ENCODE measurements around the gene ANTXR1.

Gene ANTXR1

DNA sequence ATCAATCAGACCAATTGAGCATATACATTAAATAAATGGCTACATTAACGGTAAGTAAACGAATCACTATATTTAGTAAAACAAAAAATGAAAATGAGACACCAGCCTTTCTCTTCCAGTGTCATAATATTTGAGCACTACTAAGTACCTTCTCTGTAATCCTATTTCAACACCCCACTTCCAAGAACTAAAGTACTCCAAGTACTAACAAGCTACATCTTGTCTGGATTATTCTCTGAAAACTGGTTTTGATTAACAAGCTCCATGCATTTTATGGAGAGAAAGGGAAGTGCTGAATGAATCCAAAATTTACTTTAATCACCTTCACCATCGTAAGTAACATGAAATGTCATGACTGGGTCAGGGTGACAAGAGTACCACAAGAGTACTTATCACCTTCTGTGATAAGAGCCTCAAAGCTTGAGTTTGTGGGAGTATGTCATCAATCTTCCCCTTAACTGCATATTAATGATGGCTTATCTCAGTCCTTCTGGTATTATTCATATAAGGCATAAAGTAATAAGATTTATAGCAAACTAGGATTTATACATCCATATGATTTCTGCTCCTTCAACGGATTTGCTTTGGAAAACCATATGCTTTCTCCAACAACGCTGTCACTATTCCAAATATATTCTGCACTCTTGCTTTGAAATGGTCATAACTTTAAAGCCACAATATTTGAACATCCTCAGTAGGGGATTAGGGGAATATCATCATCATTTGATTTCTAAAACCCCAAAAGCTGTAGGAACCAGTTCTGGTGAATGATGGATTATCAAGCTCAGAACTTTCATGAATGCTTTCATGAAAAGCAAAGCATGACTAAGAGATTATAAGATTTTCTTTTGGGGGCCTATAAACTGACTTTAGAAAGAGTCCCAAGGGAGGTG lies 127.0 kb downstream of the ANTXR1 start:
- DNase-seq, result no peak

DNA sequence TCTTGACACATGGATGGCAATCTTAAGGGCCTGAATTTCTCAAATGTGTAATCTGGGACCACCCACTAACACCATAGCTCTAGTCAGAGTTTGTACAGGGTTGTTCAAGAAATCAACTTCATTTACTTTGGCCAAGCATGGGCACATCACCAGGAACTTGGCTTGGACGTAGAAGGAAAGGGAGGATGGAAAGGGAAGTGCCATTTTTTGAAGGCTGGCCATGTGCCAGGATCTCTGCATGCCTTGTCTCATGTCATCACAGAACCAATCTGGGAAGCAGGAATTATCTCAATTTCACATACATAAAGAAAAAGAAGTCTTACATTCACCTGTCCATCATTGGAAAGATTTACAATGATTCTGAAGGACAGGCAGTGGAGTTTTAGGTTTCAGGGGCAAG lies 128.1 kb downstream of the ANTXR1 start:
- no peak for DNase-seq

- DNase-seq, result no peak
Observed at GRCh38 chr2:69143748-69144360, 130.9 kb downstream of the ANTXR1 start.

DNA sequence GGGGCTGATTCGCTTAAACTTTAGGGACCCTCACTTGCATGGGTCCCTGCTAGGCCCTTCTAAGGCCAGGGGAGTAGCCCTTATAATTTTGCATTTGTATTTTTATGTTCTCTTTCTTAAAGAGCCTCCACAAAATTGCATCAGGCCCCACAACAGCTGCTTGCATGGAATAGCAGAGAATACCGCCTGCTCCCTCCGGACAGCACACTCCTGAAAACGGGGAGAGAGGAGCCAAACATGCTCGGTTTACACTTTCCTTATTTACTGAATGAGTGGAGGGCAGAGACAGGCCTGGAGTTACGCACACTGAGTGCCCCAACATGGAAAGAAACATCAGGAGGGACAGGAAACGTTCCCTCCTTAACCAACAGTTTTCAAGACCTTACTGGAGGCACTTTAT lies 132.2 kb downstream of the ANTXR1 start:
- DNase-seq, result no peak

DNA sequence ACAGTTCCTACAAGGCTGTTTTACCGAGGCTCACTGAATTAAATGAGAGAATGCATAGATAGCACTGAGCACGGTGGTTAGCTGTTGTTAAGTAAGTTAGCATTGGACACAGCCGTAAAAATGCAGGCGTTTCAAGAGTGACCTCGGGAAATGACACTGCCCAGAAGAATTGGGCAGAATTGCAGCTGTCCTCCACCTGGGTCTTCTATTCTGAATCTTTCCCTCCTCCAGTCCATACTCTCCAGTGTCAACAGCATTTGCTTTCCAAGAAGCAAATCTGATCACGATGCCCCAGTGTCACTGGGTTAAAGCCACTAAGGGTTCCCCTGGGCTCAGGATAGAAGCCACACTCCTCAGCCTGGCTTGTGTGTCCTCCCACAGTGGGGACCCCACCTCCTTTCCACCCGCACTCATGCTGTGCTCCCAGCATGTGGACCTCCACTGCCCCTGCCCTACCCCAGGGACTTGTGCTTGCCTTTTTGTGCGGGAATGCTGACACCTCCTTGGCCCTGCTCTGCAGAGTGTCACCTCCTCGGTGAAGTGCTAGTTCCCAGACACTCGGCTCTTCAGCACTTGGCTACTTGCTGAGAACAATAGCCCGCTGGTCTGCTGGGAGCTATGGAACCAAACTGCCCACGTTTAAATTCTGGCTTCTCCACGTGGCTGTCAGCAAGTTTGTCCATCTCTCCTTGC lies 135.0 kb downstream of the ANTXR1 start:
- no peak for DNase-seq

GRCh38 chr2:69149631-69150215 lies 136.7 kb downstream of the ANTXR1 start:
- DNase-seq, result no peak

- no peak for DNase-seq
Observed at GRCh38 chr2:69151931-69152330, 139.0 kb downstream of the ANTXR1 start.

GRCh38 chr2:69152847-69153583 lies 140.0 kb downstream of the ANTXR1 start:
- DNase-seq, result no peak

DNA sequence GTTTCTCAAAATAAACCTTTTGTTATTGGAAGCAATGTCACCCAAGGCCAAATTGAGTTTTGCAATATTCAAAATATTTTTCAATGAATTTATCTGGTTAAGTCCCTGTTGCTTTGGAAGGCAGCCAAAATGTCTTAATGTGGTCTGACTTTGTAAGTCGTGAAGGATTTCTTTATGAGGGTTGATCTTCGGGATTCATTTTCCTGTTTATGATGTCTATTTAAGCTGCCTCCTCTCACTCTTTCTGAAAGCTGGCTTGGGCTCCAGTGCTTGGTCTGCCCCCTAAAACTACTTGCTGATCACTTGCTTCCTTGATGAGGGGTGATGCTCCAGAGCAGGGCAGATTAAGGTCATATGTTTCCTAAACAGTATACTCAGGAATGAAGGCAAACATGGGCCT lies 141.1 kb downstream of the ANTXR1 start:
- DNase-seq, result no peak

GRCh38 chr2:69156624-69157023 lies 143.6 kb downstream of the ANTXR1 start:
- no peak for DNase-seq

DNA sequence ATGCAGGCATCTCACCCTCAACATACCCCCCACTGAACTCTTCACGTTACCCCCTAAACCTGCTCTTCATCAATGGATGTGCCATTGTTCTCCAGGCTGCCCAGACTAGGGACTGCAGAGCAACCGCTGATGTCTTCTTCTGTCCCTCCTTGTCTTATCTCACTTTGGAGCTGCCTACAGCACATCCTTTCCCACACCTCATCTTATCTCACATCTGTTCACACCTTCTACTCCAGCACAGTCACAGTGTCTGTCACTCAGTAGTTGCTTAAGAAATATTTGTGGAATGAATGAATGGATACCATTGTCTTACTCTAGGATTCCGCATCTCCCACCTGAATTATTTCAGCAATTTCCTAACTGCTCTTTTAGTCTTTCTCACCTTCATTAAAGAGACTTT lies 144.5 kb downstream of the ANTXR1 start:
- no peak for DNase-seq

- peak; percentile 70 for DNase-seq
Observed at GRCh38 chr2:69159986-69160385, 147.0 kb downstream of the ANTXR1 start.

DNA sequence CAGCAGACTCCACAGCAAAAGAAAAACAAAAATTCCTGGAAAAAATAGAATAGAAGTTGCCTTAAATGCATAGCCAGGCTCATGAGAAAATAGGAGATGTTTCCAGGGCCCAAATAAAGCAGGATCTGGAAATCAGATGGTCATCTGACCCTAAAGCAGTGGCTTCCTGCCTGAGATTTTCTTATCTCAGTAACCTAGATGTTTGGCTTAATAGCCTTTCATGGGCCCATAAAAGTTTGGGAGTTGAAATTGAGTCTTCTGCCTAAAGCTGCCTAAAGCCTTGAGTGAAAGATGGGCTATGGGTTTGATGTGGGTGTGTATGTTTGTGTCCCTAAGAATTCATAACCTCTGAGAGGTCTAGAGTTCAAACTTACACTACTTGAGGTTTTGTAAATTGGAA lies 149.1 kb downstream of the ANTXR1 start:
- no peak for DNase-seq

- DNase-seq, result no peak
Observed at GRCh38 chr2:69163109-69163508, 150.1 kb downstream of the ANTXR1 start.

GRCh38 chr2:69163556-69163955 lies 150.6 kb downstream of the ANTXR1 start:
- DNase-seq, result no peak

DNA sequence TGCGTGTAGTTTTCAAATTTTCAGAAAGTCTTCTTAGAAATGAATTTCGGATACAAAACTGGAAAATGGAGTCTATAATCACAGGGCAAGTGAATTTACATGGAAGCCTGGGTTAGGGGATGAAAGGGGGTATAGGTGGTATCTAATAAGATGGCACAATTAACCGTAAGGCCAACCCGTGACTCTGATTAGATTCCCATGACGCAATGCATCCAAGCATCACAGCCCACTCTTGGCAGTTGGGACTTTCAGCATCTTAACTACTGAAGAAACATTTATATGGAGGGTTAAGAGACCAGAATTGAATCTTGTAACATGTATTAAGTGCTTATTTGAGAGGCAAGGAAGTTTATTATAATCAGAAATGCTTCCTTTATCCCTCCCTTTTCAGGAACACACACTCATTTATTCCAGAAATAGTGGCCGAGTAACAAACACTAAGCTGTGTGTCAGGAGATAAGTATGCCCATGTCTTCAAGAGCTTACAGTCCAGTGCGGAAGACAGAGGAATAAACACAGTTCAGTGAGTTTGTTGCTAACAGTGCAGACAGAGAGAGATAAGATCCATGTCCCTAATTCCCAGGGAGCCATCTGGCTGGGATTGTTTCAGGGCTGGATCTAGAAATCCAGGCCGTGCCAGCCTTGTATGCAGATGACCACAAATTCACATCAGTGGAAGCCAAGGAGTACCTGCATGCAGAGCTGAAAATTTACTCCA lies 151.2 kb downstream of the ANTXR1 start:
- no peak for DNase-seq

DNA sequence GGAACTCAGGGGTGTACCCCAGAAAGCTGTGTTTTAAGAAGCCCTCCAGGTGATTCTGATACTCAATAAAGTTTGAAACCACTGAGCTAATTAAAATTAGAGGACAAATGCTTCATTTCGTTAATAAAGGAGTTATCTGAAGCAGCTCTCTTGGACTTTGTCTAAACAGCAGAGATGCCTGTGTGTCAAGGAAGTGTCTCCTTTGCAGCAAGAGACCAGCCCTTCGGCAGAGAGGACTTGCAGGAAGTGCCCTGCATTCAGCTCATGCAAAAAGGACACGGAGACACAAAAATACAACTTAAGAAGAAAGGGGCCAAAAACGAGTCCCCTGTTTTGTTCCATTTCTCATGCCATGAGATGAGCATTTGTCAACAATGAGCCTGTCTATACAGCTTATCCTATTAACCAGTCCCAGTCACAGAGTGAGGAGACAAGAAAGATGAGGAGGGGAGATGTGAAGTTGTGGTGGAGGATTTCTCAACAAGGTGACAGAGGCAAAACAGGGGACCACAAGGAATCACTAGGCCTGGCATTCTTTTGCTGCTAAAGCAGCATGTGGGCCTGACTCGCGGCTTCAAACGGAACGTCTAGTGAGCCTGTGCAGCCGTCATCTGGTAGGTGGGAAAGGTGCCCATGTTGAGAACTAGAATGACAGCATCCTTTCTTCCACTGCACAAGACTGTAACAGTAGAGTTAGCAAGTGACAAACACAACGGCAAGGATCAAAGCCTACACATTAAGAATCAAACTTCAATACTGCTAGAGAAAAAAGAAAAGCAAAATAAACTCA lies 152.3 kb downstream of the ANTXR1 start:
- DNase-seq, result no peak

DNA sequence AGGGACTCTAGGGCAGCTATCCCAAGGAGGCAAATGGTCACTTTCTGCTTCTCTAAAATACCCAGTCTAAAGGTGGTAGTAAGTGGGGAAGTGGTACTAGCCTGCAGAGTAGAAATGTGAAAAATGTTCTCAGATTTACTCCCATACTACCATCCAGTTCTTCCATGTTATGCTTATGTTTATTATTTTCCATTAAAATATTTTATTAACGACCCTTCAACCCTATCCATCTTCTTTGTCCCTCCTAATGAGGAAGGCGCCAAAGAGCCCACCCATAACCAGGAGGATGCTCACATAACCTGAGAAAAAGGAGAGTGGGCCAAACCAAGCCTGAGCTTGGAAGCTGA lies 153.5 kb downstream of the ANTXR1 start:
- no peak for DNase-seq

- DNase-seq, result no peak
Observed at GRCh38 chr2:69166812-69167468, 154.0 kb downstream of the ANTXR1 start.

GRCh38 chr2:69167469-69167822 lies 154.5 kb downstream of the ANTXR1 start:
- no peak for DNase-seq
